Activated CD8-positive, alpha-beta memory T cell treated with anti-CD3 and anti-CD28 coated beads, Interleukin-2, amount 10 ng/mL, durations not matched to agents 7 days and 5 days (primary cell): ENCODE results near the gene BHMT. TPM values are rescaled to one million over a fixed set of nuclear protein-coding genes. Genes with fewer than 3 reads are reported as not detected.

Source experiments
- ATAC-seq: fragments of 150-1000 bp; cut with Tn5 transposase; one replicate; pipeline ENCODE4 v1.10.0; 2021; ENCODE audit warnings: moderate library complexity
- CTCF ChIA-PET: fragments of 350-600 bp; sonication (Branson Sonifier 250); formaldehyde crosslinking; loops from one replicate; lab custom pipeline; 2021; ENCODE audit warnings: antibody characterized with exemption; lab: Charles Lee
- DNase-seq: peaks from one replicate; pipeline ENCODE4 v3.0.0-alpha.2; 2020
- H3K27ac Mint-ChIP-seq: one replicate; pipeline ENCODE4 v1.8.0; 2021; ENCODE audit warnings: mild to moderate bottlenecking, mixed read lengths
- H3K27me3 Mint-ChIP-seq: one replicate; pipeline ENCODE4 v1.8.0; 2021; ENCODE audit warnings: mixed read lengths
- H3K36me3 Mint-ChIP-seq: one replicate; pipeline ENCODE4 v1.8.0; 2021; ENCODE audit warnings: mild to moderate bottlenecking, mixed read lengths
- H3K4me1 Mint-ChIP-seq: one replicate; pipeline ENCODE4 v1.8.0; 2021; ENCODE audit warnings: mixed read lengths
- H3K4me3 Mint-ChIP-seq: one replicate; pipeline ENCODE4 v1.8.0; 2021; ENCODE audit warnings: mild to moderate bottlenecking, moderate library complexity, mixed read lengths
- H3K9me3 Mint-ChIP-seq: one replicate; pipeline ENCODE4 v1.8.0; 2022; ENCODE audit warnings: low read depth, mixed read lengths
- total RNA-seq, 2 experiments: library from RNA; stranded (reverse); gene quantifications; one replicate each; pipeline ENCODE4 v1.2.3, GENCODE V29; 2021

BHMT gene
- not detected for total RNA-seq

GRCh38 chr5:79111387-79111959 lies at the start of gene BHMT:
Gene BHMT (plus strand): TSS chr5:79111809. CDS start chr5:79111886, 77 bp downstream.
- H3K9me3 Mint-ChIP-seq, result no peaks in the 10 kb centered on the region
- peaks cover 86% of the 10 kb centered on the region for H3K27me3 Mint-ChIP-seq
- CTCF ChIA-PET, result no interaction called here

DNA sequence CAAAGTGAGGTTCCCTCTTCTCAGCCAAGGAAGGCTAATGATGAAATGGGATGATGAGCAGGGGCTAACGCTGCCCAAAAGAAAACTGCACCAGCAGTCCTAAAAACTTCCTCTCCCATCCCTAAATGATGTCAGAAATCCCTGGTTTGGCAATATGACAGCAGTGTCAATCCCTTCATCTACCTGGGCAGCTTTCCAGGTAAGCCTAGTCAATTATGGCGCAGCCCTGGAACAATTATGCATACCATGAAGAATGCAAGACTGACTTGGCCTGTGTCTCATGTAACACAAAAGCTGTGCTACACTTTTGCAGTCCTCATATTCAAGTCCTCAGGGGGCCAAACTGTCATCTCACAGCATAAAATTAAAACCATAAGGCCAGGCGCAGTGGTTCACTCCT lies 49.2 kb upstream of the BHMT start:
- peaks cover 29% of the 10 kb centered on the region for H3K27me3 Mint-ChIP-seq
- no peak overlapping the region for H3K4me3 Mint-ChIP-seq
- H3K9me3 Mint-ChIP-seq, result no peaks in the 10 kb centered on the region
- CTCF ChIA-PET, result no interaction called here
- no peaks in the 10 kb centered on the region for H3K4me1 Mint-ChIP-seq
- H3K27ac Mint-ChIP-seq, result no peak overlapping the region
- ATAC-seq (no peak), DNase-seq (no peak)
- H3K36me3 Mint-ChIP-seq, result no peaks in the 10 kb centered on the region

More at GRCh38 chr5:79111387-79111959, at the start of gene BHMT:
- Mint-ChIP-seq H3K4me3 (no peak within 1 kb of the TSS), H3K27ac (no peak within 1 kb of the TSS), H3K4me1 (peaks cover 6% of the 10 kb centered on the region), H3K36me3 (no peaks in the 10 kb centered on the region)
- no peak for ATAC-seq
- no peak for DNase-seq

GRCh38 chr5:79069488-79070349 lies 41.9 kb upstream of the BHMT start, which contains the start of the genes BHMT2 and DMGDH:
Gene BHMT2 (plus strand): TSS chr5:79069767. CDS start chr5:79069783, 16 bp downstream.
Gene DMGDH (minus strand): TSS chr5:79069674. CDS start chr5:79069620, 54 bp downstream.
- H3K4me3 Mint-ChIP-seq, result no peak within 1 kb of the TSS
- ATAC-seq (peak; percentile 27), DNase-seq (no peak)
- H3K27me3 Mint-ChIP-seq, result peaks cover 56% of the 10 kb centered on the region
- CTCF ChIA-PET, result no interaction called here
- no peaks in the 10 kb centered on the region for H3K9me3 Mint-ChIP-seq
- H3K27ac Mint-ChIP-seq, result no peak within 1 kb of the TSS
- H3K4me1 Mint-ChIP-seq, result peaks cover 6% of the 10 kb centered on the region
- H3K36me3 Mint-ChIP-seq, result peaks cover 4% of the 10 kb centered on the region

DNA sequence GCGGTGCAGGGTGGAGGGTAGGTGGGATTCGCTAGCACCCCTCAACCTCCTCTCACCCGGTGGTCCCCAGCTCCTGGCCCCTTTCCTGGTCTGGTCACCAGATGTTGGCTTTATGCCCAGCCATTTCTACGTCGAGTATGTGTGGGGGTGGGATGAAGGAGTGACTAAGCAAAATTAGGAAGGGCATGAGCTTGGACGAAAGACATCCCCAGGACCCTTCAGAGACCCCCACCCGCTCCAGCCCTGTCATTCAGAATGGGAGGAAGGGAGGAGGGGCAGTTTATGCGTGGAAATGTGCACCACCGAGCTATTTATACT lies 41.3 kb upstream of the BHMT start:
- ATAC-seq, result no peak
- Mint-ChIP-seq H3K27ac (no peak overlapping the region), H3K4me1 (peaks cover 12% of the 10 kb centered on the region), H3K36me3 (peaks cover 4% of the 10 kb centered on the region), H3K9me3 (no peaks in the 10 kb centered on the region), H3K4me3 (no peak overlapping the region), H3K27me3 (peaks cover 56% of the 10 kb centered on the region)
- DNase-seq, result no peak
- CTCF ChIA-PET, result no interaction called here

DNA sequence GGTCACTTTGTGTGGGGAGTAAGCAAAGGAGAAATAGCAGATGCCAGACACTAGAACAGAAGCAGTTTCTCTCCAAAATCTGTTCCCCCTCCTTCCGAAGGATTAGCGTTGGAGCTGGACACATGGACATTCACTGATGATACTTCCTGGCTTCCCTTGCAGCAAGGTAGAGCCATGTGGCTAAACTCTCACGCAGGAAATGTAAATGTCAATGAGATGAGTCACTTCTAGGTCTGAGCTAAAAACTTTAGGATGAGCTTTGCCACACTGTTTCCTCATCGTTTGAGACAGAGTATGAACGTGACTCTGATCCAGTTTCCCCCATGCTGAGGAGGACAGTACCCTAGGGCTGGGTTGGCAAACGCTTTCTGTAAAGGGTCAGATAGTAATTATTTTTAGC lies 37.0 kb upstream of the BHMT start:
- H3K27me3 Mint-ChIP-seq, result peaks cover 35% of the 10 kb centered on the region
- ATAC-seq (peak; percentile 39), DNase-seq (no peak)
- peaks cover 17% of the 10 kb centered on the region for H3K4me1 Mint-ChIP-seq
- H3K27ac Mint-ChIP-seq, result peak overlapping the region; percentile 32
- H3K4me3 Mint-ChIP-seq, result no peak overlapping the region
- CTCF ChIA-PET, result interaction anchor here (1.4 to 3.7 kb wide), 3 partner anchors 27 to 58 kb away, joined by 3 to 12 read pairs (median 3); no protein-coding TSS in a partner anchor
- H3K36me3 Mint-ChIP-seq, result peaks cover 3% of the 10 kb centered on the region
- no peaks in the 10 kb centered on the region for H3K9me3 Mint-ChIP-seq

DNA sequence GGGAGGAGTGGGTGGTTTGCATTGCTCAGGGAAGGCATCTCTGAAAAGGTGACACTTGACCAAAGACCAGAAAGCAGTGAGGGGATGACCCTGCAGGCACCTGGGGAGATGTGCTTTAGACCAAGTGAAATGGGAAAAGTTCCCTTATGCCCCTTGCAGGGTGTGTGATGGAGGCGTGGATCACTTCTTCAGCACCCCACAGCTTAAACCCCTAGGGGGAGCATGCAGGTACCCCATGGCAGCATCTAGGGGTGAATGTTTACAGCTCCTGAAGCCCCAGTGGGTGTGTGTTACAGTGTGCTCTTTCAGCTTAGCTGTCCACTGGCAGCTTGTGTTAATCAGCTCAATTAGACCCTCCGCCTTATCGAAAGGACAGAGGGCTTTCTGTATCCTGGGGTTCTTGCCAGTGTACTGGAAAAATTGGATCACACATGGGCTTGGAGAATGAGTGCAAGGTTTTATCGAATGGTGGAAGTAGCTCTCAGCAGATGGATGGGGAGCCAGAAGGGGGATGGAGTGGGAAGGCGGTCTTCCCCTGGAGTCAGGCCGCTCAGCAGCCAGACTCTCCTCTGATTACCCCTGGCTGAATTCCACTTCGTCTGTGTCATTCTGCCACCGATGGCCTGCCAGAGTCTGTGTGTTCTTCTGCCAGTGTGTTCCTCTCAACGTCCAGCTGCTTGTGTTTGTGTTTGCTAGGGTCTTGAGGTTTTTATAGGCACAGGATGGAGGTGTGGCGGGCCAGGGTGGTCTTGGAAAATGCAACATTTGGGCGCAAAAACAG lies 35.8 kb upstream of the BHMT start:
- peaks cover 17% of the 10 kb centered on the region for H3K4me1 Mint-ChIP-seq

GRCh38 chr5:79076819-79077218 lies 34.8 kb upstream of the BHMT start:
- CTCF ChIA-PET, result interaction anchor here (1.0 kb wide), 1 partner anchor 52 kb away, joined by 4 read pairs; no protein-coding TSS in a partner anchor
- peaks cover 3% of the 10 kb centered on the region for H3K36me3 Mint-ChIP-seq
- ATAC-seq, result no peak
- H3K27me3 Mint-ChIP-seq, result peaks cover 15% of the 10 kb centered on the region
- H3K27ac Mint-ChIP-seq, result no peak overlapping the region
- H3K9me3 Mint-ChIP-seq, result no peaks in the 10 kb centered on the region
- H3K4me3 Mint-ChIP-seq, result no peak overlapping the region
- DNase-seq, result no peak
- peaks cover 17% of the 10 kb centered on the region for H3K4me1 Mint-ChIP-seq

More for the DNA sequence above, 35.8 kb upstream of the BHMT start:
- Mint-ChIP-seq H3K27me3 (peaks cover 23% of the 10 kb centered on the region), H3K36me3 (peaks cover 3% of the 10 kb centered on the region), H3K27ac (no peak overlapping the region), H3K4me3 (no peak overlapping the region), H3K9me3 (no peaks in the 10 kb centered on the region)
- CTCF ChIA-PET, result interaction anchor here (1.2 to 3.7 kb wide), 3 partner anchors 51 to 57 kb away, joined by 3 to 12 read pairs (median 3); no protein-coding TSS in a partner anchor
- ATAC-seq (no peak), DNase-seq (no peak)

- Mint-ChIP-seq H3K27me3 (peaks cover 7% of the 10 kb centered on the region), H3K36me3 (peaks cover 3% of the 10 kb centered on the region), H3K4me1 (peaks cover 17% of the 10 kb centered on the region), H3K4me3 (no peak overlapping the region), H3K27ac (no peak overlapping the region), H3K9me3 (no peaks in the 10 kb centered on the region)
- CTCF ChIA-PET, result interaction anchor here (0.6 kb wide), 1 partner anchor 1304 kb away, joined by 3 read pairs; no protein-coding TSS in a partner anchor
- ATAC-seq (no peak), DNase-seq (no peak)
Measured at GRCh38 chr5:79077680-79078365, 33.8 kb upstream of the BHMT start.

DNA sequence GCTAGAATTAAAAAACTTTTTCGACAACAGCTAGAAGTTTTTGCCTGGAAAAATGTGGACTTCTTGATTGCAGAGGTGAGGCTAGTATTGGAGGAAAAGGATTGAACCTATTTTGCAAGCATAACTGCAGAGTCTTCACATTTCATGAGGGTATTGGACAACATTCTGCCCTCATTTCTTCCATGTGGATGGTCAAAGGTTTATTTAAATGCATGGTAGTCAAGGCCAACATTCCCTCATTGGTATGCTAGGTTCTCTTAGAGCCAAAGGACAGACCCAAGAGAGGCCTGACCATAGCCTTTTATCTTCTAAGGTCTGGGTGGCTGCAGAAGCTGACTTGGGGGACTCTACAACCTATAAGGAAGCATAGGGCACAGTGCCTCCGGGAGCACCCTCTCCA lies 30.8 kb upstream of the BHMT start:
- Mint-ChIP-seq H3K9me3 (no peaks in the 10 kb centered on the region), H3K4me1 (peaks cover 3% of the 10 kb centered on the region), H3K27ac (no peak overlapping the region), H3K4me3 (no peak overlapping the region), H3K27me3 (peaks cover 2% of the 10 kb centered on the region), H3K36me3 (no peaks in the 10 kb centered on the region)
- CTCF ChIA-PET, result no interaction called here
- no peak for ATAC-seq
- no peak for DNase-seq

- H3K36me3 Mint-ChIP-seq, result no peaks in the 10 kb centered on the region
- CTCF ChIA-PET, result no interaction called here
- H3K27ac Mint-ChIP-seq, result no peak overlapping the region
- H3K4me1 Mint-ChIP-seq, result peaks cover 3% of the 10 kb centered on the region
- peaks cover 5% of the 10 kb centered on the region for H3K27me3 Mint-ChIP-seq
- ATAC-seq, result no peak
- H3K9me3 Mint-ChIP-seq, result no peaks in the 10 kb centered on the region
- H3K4me3 Mint-ChIP-seq, result no peak overlapping the region
- DNase-seq, result no peak
Measured at GRCh38 chr5:79081779-79082178, 29.8 kb upstream of the BHMT start.

DNA sequence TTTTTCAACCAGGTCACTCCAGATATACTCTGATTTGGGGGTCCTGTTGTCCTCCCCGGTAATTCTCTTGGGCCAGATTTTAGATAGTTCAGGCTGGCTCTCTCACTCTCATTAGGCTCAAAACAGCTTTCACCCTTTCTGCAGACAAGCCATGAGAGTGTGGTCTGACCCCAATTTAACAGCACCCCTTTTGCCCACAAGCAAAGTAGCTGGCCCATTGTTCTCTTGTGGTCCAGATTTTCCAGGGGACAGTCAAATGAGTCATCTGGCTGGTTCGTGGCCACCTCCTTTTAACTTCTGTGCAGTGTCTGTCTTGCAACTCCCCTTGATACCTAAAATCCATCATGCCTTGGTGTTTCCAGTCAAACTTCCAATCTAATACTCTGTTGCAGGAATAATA lies 25.5 kb upstream of the BHMT start:
- CTCF ChIA-PET, result interaction anchor here (1.3 kb wide), 1 partner anchor 47 kb away, joined by 3 read pairs; no protein-coding TSS in a partner anchor
- H3K36me3 Mint-ChIP-seq, result no peaks in the 10 kb centered on the region
- H3K4me3 Mint-ChIP-seq, result no peak overlapping the region
- H3K4me1 Mint-ChIP-seq, result no peaks in the 10 kb centered on the region
- H3K9me3 Mint-ChIP-seq, result no peaks in the 10 kb centered on the region
- peaks cover 7% of the 10 kb centered on the region for H3K27me3 Mint-ChIP-seq
- ATAC-seq, result no peak
- no peak overlapping the region for H3K27ac Mint-ChIP-seq
- DNase-seq, result no peak

- Mint-ChIP-seq H3K27ac (no peak overlapping the region), H3K4me1 (no peaks in the 10 kb centered on the region), H3K27me3 (peaks cover 8% of the 10 kb centered on the region), H3K9me3 (no peaks in the 10 kb centered on the region), H3K4me3 (no peak overlapping the region), H3K36me3 (no peaks in the 10 kb centered on the region)
- ATAC-seq, result no peak
- CTCF ChIA-PET, result interaction anchor here (1.1 kb wide), 1 partner anchor 23 kb away, joined by 3 read pairs; no protein-coding TSS in a partner anchor
- DNase-seq, result no peak
Measured at GRCh38 chr5:79088507-79088906, 23.1 kb upstream of the BHMT start.
